HL-60 (cell line): ENCODE measurements around the gene ATP2B2.

Experiments
- DNase-seq, 2 experiments: peaks; one replicate each; pipeline ENCODE4 v3.0.0-alpha.2; 2010 to 2020; ENCODE audit warnings: low read depth in 1 of 2, low spot score in 1 of 2
- H3K27ac ChIP-seq: fragments of 250-450 bp; sonication (Bioruptor Pico); replicated peaks from 2 replicates; pipeline ENCODE4 v1.5.1; 2020; ENCODE audit warnings: mild to moderate bottlenecking, moderate library complexity
- H3K27me3 ChIP-seq: fragments of 250-450 bp; sonication (Bioruptor Pico); 2 replicates; pipeline ENCODE4 v1.5.1; 2021; ENCODE audit warnings: mild to moderate bottlenecking, moderate library complexity; ENCODE audit not compliant: insufficient read depth, poor library complexity, severe bottlenecking
- H3K4me3 ChIP-seq: replicated peaks from 2 replicates; pipeline ENCODE4 v1.5.1; 2011; ENCODE audit warnings: mild to moderate bottlenecking, control low read depth, low read length; ENCODE audit not compliant: insufficient read depth
- GABPA ChIP-seq: IDR thresholded peaks from 2 replicates; pipeline ENCODE4 v1.6.1; 2012; ENCODE audit warnings: low read depth
- POLR2AphosphoS5 ChIP-seq: IDR thresholded peaks from 2 replicates; pipeline ENCODE4 v1.6.1; 2012; ENCODE audit warnings: low read depth
- SPI1 ChIP-seq: IDR thresholded peaks from 2 replicates; pipeline ENCODE4 v1.6.1; 2012; ENCODE audit warnings: low read depth, mild to moderate bottlenecking, borderline replicate concordance
- TF ChIP-seq, protein P1 (sequence below): IDR thresholded peaks from one replicate; pipeline ENCODE4 v1.5.1; 2011; ENCODE audit warnings: low read length, control low read depth, inconsistent platforms; ENCODE audit not compliant: insufficient read depth
- TF ChIP-seq, protein P2 (sequence below): IDR thresholded peaks from 2 replicates; pipeline ENCODE4 v1.6.1; 2012; ENCODE audit warnings: low read depth; ENCODE audit not compliant: insufficient replicate concordance

ATP2B2 gene

DNA sequence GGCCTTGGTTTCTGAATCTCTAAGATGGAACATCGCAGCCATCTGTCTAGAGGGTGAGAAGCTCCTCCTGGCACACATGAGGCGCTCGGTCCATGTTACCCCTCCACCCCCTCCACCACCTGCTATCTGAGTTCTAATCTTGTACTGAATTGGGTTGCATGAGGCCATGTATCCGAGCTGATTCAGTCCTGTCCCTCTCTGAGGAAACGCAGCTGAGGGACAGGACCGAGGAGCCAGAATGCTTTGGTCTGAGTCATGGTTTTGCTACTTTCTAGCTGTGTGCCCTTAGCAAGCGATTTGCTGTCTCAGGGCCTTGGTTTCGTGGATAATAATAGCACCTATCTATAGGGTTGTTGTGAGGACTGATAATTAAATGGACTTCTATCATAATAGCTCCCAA is 96.7 kb downstream of the ATP2B2 start:
- TF ChIP-seq, protein P1, sequence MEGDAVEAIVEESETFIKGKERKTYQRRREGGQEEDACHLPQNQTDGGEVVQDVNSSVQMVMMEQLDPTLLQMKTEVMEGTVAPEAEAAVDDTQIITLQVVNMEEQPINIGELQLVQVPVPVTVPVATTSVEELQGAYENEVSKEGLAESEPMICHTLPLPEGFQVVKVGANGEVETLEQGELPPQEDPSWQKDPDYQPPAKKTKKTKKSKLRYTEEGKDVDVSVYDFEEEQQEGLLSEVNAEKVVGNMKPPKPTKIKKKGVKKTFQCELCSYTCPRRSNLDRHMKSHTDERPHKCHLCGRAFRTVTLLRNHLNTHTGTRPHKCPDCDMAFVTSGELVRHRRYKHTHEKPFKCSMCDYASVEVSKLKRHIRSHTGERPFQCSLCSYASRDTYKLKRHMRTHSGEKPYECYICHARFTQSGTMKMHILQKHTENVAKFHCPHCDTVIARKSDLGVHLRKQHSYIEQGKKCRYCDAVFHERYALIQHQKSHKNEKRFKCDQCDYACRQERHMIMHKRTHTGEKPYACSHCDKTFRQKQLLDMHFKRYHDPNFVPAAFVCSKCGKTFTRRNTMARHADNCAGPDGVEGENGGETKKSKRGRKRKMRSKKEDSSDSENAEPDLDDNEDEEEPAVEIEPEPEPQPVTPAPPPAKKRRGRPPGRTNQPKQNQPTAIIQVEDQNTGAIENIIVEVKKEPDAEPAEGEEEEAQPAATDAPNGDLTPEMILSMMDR, result no peak
- TF ChIP-seq GABPA, result no peak
- TF ChIP-seq, protein P2, sequence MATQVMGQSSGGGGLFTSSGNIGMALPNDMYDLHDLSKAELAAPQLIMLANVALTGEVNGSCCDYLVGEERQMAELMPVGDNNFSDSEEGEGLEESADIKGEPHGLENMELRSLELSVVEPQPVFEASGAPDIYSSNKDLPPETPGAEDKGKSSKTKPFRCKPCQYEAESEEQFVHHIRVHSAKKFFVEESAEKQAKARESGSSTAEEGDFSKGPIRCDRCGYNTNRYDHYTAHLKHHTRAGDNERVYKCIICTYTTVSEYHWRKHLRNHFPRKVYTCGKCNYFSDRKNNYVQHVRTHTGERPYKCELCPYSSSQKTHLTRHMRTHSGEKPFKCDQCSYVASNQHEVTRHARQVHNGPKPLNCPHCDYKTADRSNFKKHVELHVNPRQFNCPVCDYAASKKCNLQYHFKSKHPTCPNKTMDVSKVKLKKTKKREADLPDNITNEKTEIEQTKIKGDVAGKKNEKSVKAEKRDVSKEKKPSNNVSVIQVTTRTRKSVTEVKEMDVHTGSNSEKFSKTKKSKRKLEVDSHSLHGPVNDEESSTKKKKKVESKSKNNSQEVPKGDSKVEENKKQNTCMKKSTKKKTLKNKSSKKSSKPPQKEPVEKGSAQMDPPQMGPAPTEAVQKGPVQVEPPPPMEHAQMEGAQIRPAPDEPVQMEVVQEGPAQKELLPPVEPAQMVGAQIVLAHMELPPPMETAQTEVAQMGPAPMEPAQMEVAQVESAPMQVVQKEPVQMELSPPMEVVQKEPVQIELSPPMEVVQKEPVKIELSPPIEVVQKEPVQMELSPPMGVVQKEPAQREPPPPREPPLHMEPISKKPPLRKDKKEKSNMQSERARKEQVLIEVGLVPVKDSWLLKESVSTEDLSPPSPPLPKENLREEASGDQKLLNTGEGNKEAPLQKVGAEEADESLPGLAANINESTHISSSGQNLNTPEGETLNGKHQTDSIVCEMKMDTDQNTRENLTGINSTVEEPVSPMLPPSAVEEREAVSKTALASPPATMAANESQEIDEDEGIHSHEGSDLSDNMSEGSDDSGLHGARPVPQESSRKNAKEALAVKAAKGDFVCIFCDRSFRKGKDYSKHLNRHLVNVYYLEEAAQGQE, result no peak
- TF ChIP-seq POLR2AphosphoS5, result no peak
- TF ChIP-seq SPI1, result no peak
- Histone ChIP-seq H3K27me3 (no peaks in the 10 kb centered on the region), H3K4me3 (no peak overlapping the region), H3K27ac (no peak overlapping the region)
- no peak for DNase-seq

DNA sequence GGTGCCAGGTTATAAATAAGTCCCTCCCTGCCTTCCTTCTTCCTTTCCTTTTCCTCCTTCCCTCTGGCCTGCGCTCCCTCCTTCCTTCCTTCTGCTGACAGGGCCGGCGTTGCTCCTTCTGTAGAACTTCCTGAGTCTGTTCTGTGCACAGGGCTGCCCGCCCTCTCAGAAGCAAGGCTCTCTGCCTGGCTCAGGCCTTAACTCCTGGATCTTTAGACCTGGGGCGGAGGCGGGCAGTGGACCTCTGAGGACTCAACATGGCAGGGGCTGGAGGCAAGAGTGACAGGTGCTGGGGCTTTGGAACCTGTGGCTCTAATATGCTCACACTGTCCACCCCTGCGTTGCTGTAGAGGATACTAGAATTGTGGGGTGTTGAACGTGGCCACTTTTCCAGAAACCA is 98.0 kb downstream of the ATP2B2 start:
- no peak for TF ChIP-seq GABPA
- no peak for TF ChIP-seq SPI1
- no peak for TF ChIP-seq POLR2AphosphoS5
- TF ChIP-seq, protein P1, result no peak
- TF ChIP-seq, protein P2, result no peak
- Histone ChIP-seq H3K4me3 (no peak overlapping the region), H3K27ac (no peak overlapping the region), H3K27me3 (no peaks in the 10 kb centered on the region)
- DNase-seq, result no peak

DNA sequence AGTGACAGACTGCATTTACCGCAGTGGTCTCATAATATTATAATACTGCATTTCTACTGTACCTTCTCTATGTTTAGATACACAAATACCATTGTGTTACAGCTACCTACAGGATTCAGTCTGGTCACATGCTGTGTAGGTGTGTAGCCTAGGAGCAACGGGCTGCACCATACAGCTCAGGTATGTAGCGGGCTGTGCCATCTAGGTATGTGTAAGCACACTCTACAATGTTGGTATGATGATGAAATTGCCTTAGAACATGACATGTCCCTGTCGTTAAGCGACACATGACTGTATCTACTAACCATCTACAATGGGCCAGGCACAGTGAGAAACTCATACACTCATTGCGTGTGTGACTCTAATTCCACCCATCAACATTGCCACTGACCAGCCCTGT is 99.0 kb downstream of the ATP2B2 start:
- Histone ChIP-seq H3K27me3 (no peaks in the 10 kb centered on the region), H3K27ac (no peak overlapping the region), H3K4me3 (no peak overlapping the region)
- no peak for DNase-seq
- TF ChIP-seq, protein P1, result no peak
- TF ChIP-seq SPI1 (no peak), GABPA (no peak), POLR2AphosphoS5 (no peak)
- TF ChIP-seq, protein P2, result no peak
